GM19395 (cell line): Measurements from ENCODE around the gene DNAH11.

ENCODE experiments used
- ATAC-seq: cut with Tn5 transposase; IDR thresholded peaks from one replicate; pipeline ENCODE4 v1.9.1; 2021; ENCODE audit warnings: mild to moderate bottlenecking, moderate library complexity; ENCODE audit not compliant: unreplicated experiment

Gene DNAH11

GRCh38 chr7:21948887-21949540, 406.2 kb downstream of the DNAH11 start:
- ATAC-seq, result no peak
